ENCODE data around the gene GNL2. TPM values are rescaled to one million over a fixed set of nuclear protein-coding genes. Genes with fewer than 3 reads are reported as not detected.

Gene GNL2
- total and polyA plus RNA-seq, 9 of the 15 experiments (the other 6 are each of a cell fraction or from before 2014, with no cell fraction given) = 156 to 371 (median 263) TPM

- TF ChIP-seq, protein P1, sequence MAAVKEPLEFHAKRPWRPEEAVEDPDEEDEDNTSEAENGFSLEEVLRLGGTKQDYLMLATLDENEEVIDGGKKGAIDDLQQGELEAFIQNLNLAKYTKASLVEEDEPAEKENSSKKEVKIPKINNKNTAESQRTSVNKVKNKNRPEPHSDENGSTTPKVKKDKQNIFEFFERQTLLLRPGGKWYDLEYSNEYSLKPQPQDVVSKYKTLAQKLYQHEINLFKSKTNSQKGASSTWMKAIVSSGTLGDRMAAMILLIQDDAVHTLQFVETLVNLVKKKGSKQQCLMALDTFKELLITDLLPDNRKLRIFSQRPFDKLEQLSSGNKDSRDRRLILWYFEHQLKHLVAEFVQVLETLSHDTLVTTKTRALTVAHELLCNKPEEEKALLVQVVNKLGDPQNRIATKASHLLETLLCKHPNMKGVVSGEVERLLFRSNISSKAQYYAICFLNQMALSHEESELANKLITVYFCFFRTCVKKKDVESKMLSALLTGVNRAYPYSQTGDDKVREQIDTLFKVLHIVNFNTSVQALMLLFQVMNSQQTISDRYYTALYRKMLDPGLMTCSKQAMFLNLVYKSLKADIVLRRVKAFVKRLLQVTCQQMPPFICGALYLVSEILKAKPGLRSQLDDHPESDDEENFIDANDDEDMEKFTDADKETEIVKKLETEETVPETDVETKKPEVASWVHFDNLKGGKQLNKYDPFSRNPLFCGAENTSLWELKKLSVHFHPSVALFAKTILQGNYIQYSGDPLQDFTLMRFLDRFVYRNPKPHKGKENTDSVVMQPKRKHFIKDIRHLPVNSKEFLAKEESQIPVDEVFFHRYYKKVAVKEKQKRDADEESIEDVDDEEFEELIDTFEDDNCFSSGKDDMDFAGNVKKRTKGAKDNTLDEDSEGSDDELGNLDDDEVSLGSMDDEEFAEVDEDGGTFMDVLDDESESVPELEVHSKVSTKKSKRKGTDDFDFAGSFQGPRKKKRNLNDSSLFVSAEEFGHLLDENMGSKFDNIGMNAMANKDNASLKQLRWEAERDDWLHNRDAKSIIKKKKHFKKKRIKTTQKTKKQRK (IDR thresholded peaks at IDR 0.05; ENCODE audit: borderline replicate concordance, low read depth, low read length) = no peak
- TF ChIP-seq MEF2D (tag; conservative IDR thresholded peaks at IDR 0.05; ENCODE audit: low read depth) = peak; percentile 32; the same call in 1 of the 2 replicates
- TF ChIP-seq RUNX1 (IDR thresholded peaks at IDR 0.05; ENCODE audit: low read depth) = no peak
- no peak for TF ChIP-seq ATF1 (CRISPR knock-in tag; IDR thresholded peaks at IDR 0.05)
- TF ChIP-seq ATF1 (tag; IDR thresholded peaks at IDR 0.05) = peak; percentile 95
- TF ChIP-seq TFE3 (CRISPR knock-in tag; IDR thresholded peaks at IDR 0.05) = peak; percentile 99
- no peak for TF ChIP-seq ZNF444 (CRISPR knock-in tag; IDR thresholded peaks at IDR 0.05)
- no peak for TF ChIP-seq NEUROD1 (IDR thresholded peaks at IDR 0.05; ENCODE audit: borderline replicate concordance, low read depth, low read length, partially characterized antibody)
- TF ChIP-seq, protein P2, sequence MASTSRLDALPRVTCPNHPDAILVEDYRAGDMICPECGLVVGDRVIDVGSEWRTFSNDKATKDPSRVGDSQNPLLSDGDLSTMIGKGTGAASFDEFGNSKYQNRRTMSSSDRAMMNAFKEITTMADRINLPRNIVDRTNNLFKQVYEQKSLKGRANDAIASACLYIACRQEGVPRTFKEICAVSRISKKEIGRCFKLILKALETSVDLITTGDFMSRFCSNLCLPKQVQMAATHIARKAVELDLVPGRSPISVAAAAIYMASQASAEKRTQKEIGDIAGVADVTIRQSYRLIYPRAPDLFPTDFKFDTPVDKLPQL (IDR thresholded peaks at IDR 0.05; ENCODE audit: extremely low read depth, insufficient read length) = no peak
- TF ChIP-seq CHD4 (IDR thresholded peaks at IDR 0.05; ENCODE audit: insufficient read depth, insufficient replicate concordance, low read depth, low read length, poor library complexity, severe bottlenecking) = no peak
- TF ChIP-seq ZKSCAN1 (IDR thresholded peaks at IDR 0.05; ENCODE audit: low read depth, low read length) = 0 out of 2 replicates have a peak, but pooled peaks have one; percentile 16
- TF ChIP-seq, protein P3, sequence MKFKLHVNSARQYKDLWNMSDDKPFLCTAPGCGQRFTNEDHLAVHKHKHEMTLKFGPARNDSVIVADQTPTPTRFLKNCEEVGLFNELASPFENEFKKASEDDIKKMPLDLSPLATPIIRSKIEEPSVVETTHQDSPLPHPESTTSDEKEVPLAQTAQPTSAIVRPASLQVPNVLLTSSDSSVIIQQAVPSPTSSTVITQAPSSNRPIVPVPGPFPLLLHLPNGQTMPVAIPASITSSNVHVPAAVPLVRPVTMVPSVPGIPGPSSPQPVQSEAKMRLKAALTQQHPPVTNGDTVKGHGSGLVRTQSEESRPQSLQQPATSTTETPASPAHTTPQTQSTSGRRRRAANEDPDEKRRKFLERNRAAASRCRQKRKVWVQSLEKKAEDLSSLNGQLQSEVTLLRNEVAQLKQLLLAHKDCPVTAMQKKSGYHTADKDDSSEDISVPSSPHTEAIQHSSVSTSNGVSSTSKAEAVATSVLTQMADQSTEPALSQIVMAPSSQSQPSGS (CRISPR knock-in tag; IDR thresholded peaks at IDR 0.05) = no peak
- no peak for TF ChIP-seq PURB (CRISPR knock-in tag; IDR thresholded peaks at IDR 0.05; ENCODE audit: low read depth)
- TF ChIP-seq ELK1 (CRISPR knock-in tag; IDR thresholded peaks at IDR 0.05) = no peak
- TF ChIP-seq ZNF57 (CRISPR knock-in tag; IDR thresholded peaks at IDR 0.05) = no peak
- TF ChIP-seq MCM2 (IDR thresholded peaks at IDR 0.05; ENCODE audit: low read depth) = no peak
Measured at GRCh38 chr1:37553927-37554808, 41.6 kb downstream of the GNL2 start, which contains the start of gene SNIP1 (continued).
